Neural progenitor cell (in vitro differentiated cells): Measurements from ENCODE around the gene TMEM239. TPM values are rescaled to one million over a fixed set of nuclear protein-coding genes. Genes with fewer than 3 reads are reported as not detected.

Experiments
- DNase-seq: peaks from one replicate; pipeline ENCODE4 v3.0.0-alpha.2; 2016; ENCODE audit warnings: low spot score
- H2AFZ ChIP-seq: fragments of 200-600 bp; sonication (generic); replicated peaks from 2 replicates; pipeline ENCODE4 v1.6.1; 2016; ENCODE audit warnings: antibody characterized with exemption
- H3F3A ChIP-seq: fragments of 200-600 bp; sonication (generic); 2 replicates; pipeline ENCODE4 v1.6.1; 2016; ENCODE audit warnings: antibody characterized with exemption, low read depth
- H3K27ac ChIP-seq: fragments of 200-600 bp; sonication (generic); 2 replicates; pipeline ENCODE4 v1.5.1; 2016; ENCODE audit warnings: mild to moderate bottlenecking
- H3K27me3 ChIP-seq: fragments of 200-600 bp; sonication (generic); 2 replicates; pipeline ENCODE4 v1.6.1; 2016; ENCODE audit warnings: mild to moderate bottlenecking, moderate library complexity
- H3K36me3 ChIP-seq: fragments of 200-600 bp; sonication (generic); 2 replicates; pipeline ENCODE4 v1.5.1; 2016
- H3K4me1 ChIP-seq: fragments of 200-600 bp; sonication (generic); 2 replicates; pipeline ENCODE4 v1.6.1; 2016; ENCODE audit warnings: mixed run types
- H3K4me2 ChIP-seq: fragments of 200-600 bp; sonication (generic); 2 replicates; pipeline ENCODE4 v1.6.1; 2016
- H3K4me3 ChIP-seq: fragments of 200-600 bp; sonication (generic); 2 replicates; pipeline ENCODE4 v1.5.1; 2016
- H3K79me2 ChIP-seq: fragments of 200-600 bp; sonication (generic); 2 replicates; pipeline ENCODE4 v1.6.1; 2016; ENCODE audit warnings: low read depth
- H3K9ac ChIP-seq: fragments of 200-600 bp; sonication (generic); 2 replicates; pipeline ENCODE4 v1.6.1; 2016
- H3K9me3 ChIP-seq: fragments of 200-600 bp; sonication (generic); 2 replicates; pipeline ENCODE4 v1.5.1; 2016; ENCODE audit warnings: low read depth
- H4K20me1 ChIP-seq: fragments of 200-600 bp; sonication (generic); 2 replicates; pipeline ENCODE4 v1.6.1; 2016; ENCODE audit warnings: low read depth
- H3K27ac Mint-ChIP-seq: 3 replicates; pipeline ENCODE4 v1.8.0; 2021; ENCODE audit warnings: mixed read lengths
- H3K27me3 Mint-ChIP-seq: 2 replicates; pipeline ENCODE4 v1.8.0; 2022; ENCODE audit warnings: low read depth, mild to moderate bottlenecking, inconsistent platforms, moderate library complexity, mixed read lengths; ENCODE audit not compliant: insufficient read depth
- H3K36me3 Mint-ChIP-seq: 3 replicates; pipeline ENCODE4 v1.8.0; 2021; ENCODE audit warnings: mixed read lengths
- H3K4me1 Mint-ChIP-seq: 3 replicates; pipeline ENCODE4 v1.8.0; 2021; ENCODE audit warnings: mixed read lengths
- H3K4me3 Mint-ChIP-seq: 3 replicates; pipeline ENCODE4 v1.8.0; 2021; ENCODE audit warnings: mild to moderate bottlenecking, moderate library complexity, mixed read lengths
- H3K9me3 Mint-ChIP-seq: 3 replicates; pipeline ENCODE4 v1.8.0; 2020; ENCODE audit warnings: mixed read lengths
- EZH2 ChIP-seq: fragments of 200-600 bp; sonication (generic); IDR thresholded peaks from 2 replicates; pipeline ENCODE4 v1.6.1; 2017; ENCODE audit warnings: antibody characterized with exemption, mild to moderate bottlenecking, moderate library complexity
- EZH2phosphoT487 ChIP-seq: fragments of 200-600 bp; sonication (generic); IDR thresholded peaks from 2 replicates; pipeline ENCODE4 v1.6.1; 2017; ENCODE audit warnings: antibody characterized with exemption
- total RNA-seq: library from RNA; depleted of rRNA; stranded (reverse); fragments of >200 nt; gene quantifications from 2 replicates; pipeline ENCODE4 v1.2.3, GENCODE V29; 2015; ENCODE audit warnings: low replicate concordance
- TF ChIP-seq, protein P1 (sequence below): fragments of 200-600 bp; sonication (generic); IDR thresholded peaks from 2 replicates; pipeline ENCODE4 v1.5.1; 2017; ENCODE audit warnings: antibody characterized with exemption, mild to moderate bottlenecking

The TMEM239 gene
- total RNA-seq, 1 donor from 2014 or later = not detected

DNA sequence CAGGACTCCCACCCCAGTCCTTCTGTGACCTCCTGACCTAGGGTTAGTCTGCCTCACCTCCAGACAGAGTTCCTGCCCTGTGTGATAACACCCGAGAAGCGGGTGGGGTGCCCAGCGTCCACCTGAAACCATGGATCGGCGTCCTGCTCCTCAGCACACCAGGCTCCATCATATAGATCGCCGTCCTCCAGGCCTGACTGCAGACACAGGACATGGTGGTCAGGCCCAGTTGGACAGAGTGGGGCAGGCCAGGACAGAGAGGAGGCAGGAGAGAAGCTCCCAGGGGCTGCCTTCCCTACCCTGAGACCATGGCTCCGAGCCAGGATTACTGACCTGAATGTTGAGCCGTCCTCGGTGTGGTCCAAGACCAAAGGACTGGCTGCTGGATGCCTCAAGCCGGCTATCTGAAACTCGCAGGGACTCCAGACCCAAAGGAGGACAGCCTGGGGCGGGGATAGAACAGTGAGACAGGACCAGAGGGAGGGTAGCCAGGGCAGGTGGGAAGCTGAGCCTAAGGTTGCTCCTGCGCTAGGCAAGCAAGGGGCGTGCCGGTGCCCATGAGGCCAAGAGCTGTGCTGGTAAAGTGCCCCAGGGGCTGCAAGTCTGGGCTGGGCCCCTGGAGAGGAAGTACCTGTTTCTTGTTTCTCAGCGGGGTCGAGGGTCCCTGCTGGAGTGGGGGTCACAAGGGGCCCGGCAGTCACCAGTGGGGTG, 17.9 kb upstream of the TMEM239 start:
- Histone ChIP-seq H3K27ac (no peak overlapping the region), H3K79me2 (peaks cover 12% of the 10 kb centered on the region), H3K9me3 (no peaks in the 10 kb centered on the region), H3F3A (peaks cover 23% of the 10 kb centered on the region), H3K9ac (no peak overlapping the region), H2AFZ (no peak overlapping the region), H3K4me1 (peaks cover 15% of the 10 kb centered on the region), H4K20me1 (no peaks in the 10 kb centered on the region), H3K36me3 (no peaks in the 10 kb centered on the region), H3K4me3 (no peak overlapping the region), H3K27me3 (peaks cover 25% of the 10 kb centered on the region), H3K4me2 (no peak overlapping the region)
- H3K4me1 Mint-ChIP-seq = peaks cover 32% of the 10 kb centered on the region
- TF ChIP-seq EZH2 = no peak
- TF ChIP-seq, protein P1, sequence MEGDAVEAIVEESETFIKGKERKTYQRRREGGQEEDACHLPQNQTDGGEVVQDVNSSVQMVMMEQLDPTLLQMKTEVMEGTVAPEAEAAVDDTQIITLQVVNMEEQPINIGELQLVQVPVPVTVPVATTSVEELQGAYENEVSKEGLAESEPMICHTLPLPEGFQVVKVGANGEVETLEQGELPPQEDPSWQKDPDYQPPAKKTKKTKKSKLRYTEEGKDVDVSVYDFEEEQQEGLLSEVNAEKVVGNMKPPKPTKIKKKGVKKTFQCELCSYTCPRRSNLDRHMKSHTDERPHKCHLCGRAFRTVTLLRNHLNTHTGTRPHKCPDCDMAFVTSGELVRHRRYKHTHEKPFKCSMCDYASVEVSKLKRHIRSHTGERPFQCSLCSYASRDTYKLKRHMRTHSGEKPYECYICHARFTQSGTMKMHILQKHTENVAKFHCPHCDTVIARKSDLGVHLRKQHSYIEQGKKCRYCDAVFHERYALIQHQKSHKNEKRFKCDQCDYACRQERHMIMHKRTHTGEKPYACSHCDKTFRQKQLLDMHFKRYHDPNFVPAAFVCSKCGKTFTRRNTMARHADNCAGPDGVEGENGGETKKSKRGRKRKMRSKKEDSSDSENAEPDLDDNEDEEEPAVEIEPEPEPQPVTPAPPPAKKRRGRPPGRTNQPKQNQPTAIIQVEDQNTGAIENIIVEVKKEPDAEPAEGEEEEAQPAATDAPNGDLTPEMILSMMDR = no peak
- no peak for TF ChIP-seq EZH2phosphoT487
- H3K27ac Mint-ChIP-seq = no peak overlapping the region
- peaks cover 18% of the 10 kb centered on the region for H3K36me3 Mint-ChIP-seq
- H3K4me3 Mint-ChIP-seq = peak overlapping the region; percentile 98
- H3K9me3 Mint-ChIP-seq = no peaks in the 10 kb centered on the region
- peaks cover 4% of the 10 kb centered on the region for H3K27me3 Mint-ChIP-seq
- no peak for DNase-seq

DNA sequence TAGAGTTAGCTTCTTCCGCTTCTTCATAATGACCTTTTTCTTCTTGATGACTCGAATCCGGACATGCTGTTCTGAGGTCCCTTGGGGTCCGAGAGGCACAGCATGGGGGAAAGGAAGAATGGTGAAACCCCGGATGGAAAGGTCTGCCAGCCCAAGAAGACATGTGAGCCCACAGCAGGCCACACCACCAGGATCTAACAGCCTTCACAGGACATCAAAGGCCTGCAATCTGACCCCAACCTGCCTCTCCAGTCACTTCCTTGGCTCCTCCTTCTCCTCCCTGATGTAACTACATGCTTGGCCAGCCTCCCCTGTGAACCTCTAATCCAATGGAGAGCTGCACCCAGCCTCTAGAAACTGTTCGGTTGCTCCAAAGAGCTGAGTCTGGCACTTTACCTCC, 17.4 kb upstream of the TMEM239 start:
- H3K4me1 Mint-ChIP-seq = peaks cover 32% of the 10 kb centered on the region
- Histone ChIP-seq H3K4me3 (peak overlapping the region; percentile 68), H3K27ac (no peak overlapping the region), H3K36me3 (no peaks in the 10 kb centered on the region), H3K4me1 (peaks cover 15% of the 10 kb centered on the region), H3K79me2 (peaks cover 12% of the 10 kb centered on the region), H3K9ac (no peak overlapping the region), H3F3A (peaks cover 23% of the 10 kb centered on the region), H3K4me2 (peak overlapping the region; percentile 80), H2AFZ (no peak overlapping the region), H3K27me3 (peaks cover 30% of the 10 kb centered on the region), H3K9me3 (no peaks in the 10 kb centered on the region), H4K20me1 (no peaks in the 10 kb centered on the region)
- peak; percentile 56 for DNase-seq
- no peaks in the 10 kb centered on the region for H3K9me3 Mint-ChIP-seq
- H3K36me3 Mint-ChIP-seq = peaks cover 18% of the 10 kb centered on the region
- peak overlapping the region; percentile 98 for H3K4me3 Mint-ChIP-seq
- H3K27ac Mint-ChIP-seq = peak overlapping the region; percentile 94
- H3K27me3 Mint-ChIP-seq = peaks cover 6% of the 10 kb centered on the region
- TF ChIP-seq, protein P1 = no peak
- no peak for TF ChIP-seq EZH2
- TF ChIP-seq EZH2phosphoT487 = no peak

DNA sequence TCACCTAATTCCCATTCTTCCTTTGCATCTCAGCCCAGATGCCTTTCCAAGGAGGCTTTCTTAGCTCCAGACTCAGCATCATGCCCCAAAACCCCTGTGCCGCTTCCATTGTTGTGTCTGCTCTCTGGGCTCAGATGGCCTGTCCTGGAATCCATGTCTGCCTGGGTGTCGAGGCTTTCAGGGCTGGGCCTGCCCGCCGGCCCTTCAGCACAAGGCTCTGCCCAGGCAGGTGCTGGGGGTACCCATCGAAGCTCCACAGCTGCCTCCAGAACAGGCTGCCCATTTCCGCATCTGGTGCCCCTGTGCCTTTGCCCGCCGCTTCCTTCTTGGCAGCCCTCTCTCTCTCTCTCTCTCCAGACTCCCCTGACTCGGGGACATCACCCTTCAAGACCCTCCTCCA, 16.9 kb upstream of the TMEM239 start:
- Histone ChIP-seq H3K9me3 (no peaks in the 10 kb centered on the region), H4K20me1 (no peaks in the 10 kb centered on the region), H3K27me3 (peaks cover 35% of the 10 kb centered on the region), H3K36me3 (no peaks in the 10 kb centered on the region), H2AFZ (peak overlapping the region; percentile 92), H3K27ac (peak overlapping the region; percentile 50), H3K4me3 (peak overlapping the region; percentile 68), H3K9ac (no peak overlapping the region), H3K4me2 (peak overlapping the region; percentile 80), H3K79me2 (peaks cover 12% of the 10 kb centered on the region), H3K4me1 (peaks cover 15% of the 10 kb centered on the region), H3F3A (peaks cover 23% of the 10 kb centered on the region)
- H3K27ac Mint-ChIP-seq = peak overlapping the region; percentile 99
- peaks cover 32% of the 10 kb centered on the region for H3K4me1 Mint-ChIP-seq
- peaks cover 9% of the 10 kb centered on the region for H3K27me3 Mint-ChIP-seq
- H3K4me3 Mint-ChIP-seq = peak overlapping the region; percentile 98
- H3K36me3 Mint-ChIP-seq = peaks cover 18% of the 10 kb centered on the region
- no peaks in the 10 kb centered on the region for H3K9me3 Mint-ChIP-seq
- peak; percentile 29 for DNase-seq
- TF ChIP-seq EZH2phosphoT487 = no peak
- TF ChIP-seq EZH2 = no peak
- TF ChIP-seq, protein P1 = no peak
